Measurements from ENCODE around the gene FAM131A.

DNA sequence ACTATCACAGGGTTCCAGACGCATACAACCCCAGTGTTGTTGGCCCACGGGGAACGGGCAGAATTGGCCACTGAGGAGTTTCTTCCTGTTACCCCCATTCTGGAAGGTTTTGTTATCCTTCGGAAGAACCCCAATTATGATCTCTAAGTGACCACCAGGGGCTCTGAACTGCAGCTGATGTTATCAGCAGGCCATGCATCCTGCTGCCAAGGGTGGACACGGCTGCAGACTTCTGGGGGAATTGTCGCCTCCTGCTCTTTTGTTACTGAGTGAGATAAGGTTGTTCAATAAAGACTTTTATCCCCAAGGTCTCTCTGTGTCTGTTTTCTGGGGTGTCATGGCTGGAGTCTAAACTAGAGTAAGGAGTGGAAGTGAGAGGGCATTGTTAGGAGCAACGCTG, 28.7 kb upstream of the FAM131A start:
- TF ChIP-seq, protein P1, sequence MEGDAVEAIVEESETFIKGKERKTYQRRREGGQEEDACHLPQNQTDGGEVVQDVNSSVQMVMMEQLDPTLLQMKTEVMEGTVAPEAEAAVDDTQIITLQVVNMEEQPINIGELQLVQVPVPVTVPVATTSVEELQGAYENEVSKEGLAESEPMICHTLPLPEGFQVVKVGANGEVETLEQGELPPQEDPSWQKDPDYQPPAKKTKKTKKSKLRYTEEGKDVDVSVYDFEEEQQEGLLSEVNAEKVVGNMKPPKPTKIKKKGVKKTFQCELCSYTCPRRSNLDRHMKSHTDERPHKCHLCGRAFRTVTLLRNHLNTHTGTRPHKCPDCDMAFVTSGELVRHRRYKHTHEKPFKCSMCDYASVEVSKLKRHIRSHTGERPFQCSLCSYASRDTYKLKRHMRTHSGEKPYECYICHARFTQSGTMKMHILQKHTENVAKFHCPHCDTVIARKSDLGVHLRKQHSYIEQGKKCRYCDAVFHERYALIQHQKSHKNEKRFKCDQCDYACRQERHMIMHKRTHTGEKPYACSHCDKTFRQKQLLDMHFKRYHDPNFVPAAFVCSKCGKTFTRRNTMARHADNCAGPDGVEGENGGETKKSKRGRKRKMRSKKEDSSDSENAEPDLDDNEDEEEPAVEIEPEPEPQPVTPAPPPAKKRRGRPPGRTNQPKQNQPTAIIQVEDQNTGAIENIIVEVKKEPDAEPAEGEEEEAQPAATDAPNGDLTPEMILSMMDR (IDR thresholded peaks at IDR 0.05; ENCODE audit: poor library complexity, severe bottlenecking), result no peak
- TF ChIP-seq POLR2AphosphoS5 (IDR thresholded peaks at IDR 0.05), result no peak
- TF ChIP-seq TAF1 (IDR thresholded peaks at IDR 0.05; ENCODE audit: low read depth), result no peak
- no peak for TF ChIP-seq EZH2 (IDR thresholded peaks at IDR 0.05; ENCODE audit: borderline replicate concordance, insufficient read depth, low read length, poor library complexity, severe bottlenecking)
- no peak for TF ChIP-seq RAD21 (conservative IDR thresholded peaks at IDR 0.05)
- no peak for TF ChIP-seq SMC3 (conservative IDR thresholded peaks at IDR 0.05; ENCODE audit: poor library complexity)
- TF ChIP-seq, protein P2, sequence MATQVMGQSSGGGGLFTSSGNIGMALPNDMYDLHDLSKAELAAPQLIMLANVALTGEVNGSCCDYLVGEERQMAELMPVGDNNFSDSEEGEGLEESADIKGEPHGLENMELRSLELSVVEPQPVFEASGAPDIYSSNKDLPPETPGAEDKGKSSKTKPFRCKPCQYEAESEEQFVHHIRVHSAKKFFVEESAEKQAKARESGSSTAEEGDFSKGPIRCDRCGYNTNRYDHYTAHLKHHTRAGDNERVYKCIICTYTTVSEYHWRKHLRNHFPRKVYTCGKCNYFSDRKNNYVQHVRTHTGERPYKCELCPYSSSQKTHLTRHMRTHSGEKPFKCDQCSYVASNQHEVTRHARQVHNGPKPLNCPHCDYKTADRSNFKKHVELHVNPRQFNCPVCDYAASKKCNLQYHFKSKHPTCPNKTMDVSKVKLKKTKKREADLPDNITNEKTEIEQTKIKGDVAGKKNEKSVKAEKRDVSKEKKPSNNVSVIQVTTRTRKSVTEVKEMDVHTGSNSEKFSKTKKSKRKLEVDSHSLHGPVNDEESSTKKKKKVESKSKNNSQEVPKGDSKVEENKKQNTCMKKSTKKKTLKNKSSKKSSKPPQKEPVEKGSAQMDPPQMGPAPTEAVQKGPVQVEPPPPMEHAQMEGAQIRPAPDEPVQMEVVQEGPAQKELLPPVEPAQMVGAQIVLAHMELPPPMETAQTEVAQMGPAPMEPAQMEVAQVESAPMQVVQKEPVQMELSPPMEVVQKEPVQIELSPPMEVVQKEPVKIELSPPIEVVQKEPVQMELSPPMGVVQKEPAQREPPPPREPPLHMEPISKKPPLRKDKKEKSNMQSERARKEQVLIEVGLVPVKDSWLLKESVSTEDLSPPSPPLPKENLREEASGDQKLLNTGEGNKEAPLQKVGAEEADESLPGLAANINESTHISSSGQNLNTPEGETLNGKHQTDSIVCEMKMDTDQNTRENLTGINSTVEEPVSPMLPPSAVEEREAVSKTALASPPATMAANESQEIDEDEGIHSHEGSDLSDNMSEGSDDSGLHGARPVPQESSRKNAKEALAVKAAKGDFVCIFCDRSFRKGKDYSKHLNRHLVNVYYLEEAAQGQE (IDR thresholded peaks at IDR 0.05; ENCODE audit: borderline replicate concordance), result no peak
- TF ChIP-seq EP300 (conservative IDR thresholded peaks at IDR 0.05; ENCODE audit: poor library complexity, severe bottlenecking), result no peak
- no peak for TF ChIP-seq MXI1 (conservative IDR thresholded peaks at IDR 0.05; ENCODE audit: poor library complexity, severe bottlenecking)

All from neural cell (in vitro differentiated cells).